ENCODE data around the gene DSC1.

Gene DSC1

DNA sequence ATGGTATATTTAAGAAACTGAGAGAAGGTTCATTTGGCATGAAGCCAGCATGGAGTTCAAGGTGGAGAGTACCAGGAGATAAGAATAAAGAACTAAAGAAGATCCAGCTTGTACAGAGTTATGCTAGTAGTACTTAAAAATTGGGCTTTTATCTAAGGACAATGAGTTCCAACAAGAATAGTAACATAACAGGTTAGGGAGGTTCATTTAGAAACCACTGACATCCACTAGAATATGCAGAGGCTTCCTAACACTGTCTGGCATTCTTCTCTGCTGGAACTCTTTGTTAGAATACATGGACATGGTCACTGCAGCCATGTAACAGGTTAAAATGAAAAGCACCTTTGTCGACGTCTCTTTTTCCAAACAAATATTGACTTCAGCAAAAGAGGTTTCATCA is 42.6 kb upstream of the DSC1 start:
- H3K79me2 ChIP-seq (ENCODE audit: insufficient read depth, low read length) = no peaks in the 10 kb centered on the region
- no peaks in the 10 kb centered on the region for H3K9me3 ChIP-seq (ENCODE audit: insufficient read depth, low read length)
- H3K27ac ChIP-seq (ENCODE audit: low read depth, low read length) = no peak overlapping the region
- no peak overlapping the region for H3K4me3 ChIP-seq (ENCODE audit: insufficient read depth, low read length, poor library complexity, severe bottlenecking)
- H2AFZ ChIP-seq (ENCODE audit: low read depth, low read length, severe bottlenecking) = no peak overlapping the region
- H3K9ac ChIP-seq (ENCODE audit: low read length) = no peak overlapping the region
- H3K9me2 ChIP-seq (replicated peaks; ENCODE audit: insufficient read depth, low read length) = no peaks in the 10 kb centered on the region
- H4K20me1 ChIP-seq (ENCODE audit: low read depth, low read length) = no peaks in the 10 kb centered on the region
- no peak overlapping the region for H3K4me2 ChIP-seq (ENCODE audit: low read depth, low read length, poor library complexity, severe bottlenecking)
- TF ChIP-seq, protein P1, sequence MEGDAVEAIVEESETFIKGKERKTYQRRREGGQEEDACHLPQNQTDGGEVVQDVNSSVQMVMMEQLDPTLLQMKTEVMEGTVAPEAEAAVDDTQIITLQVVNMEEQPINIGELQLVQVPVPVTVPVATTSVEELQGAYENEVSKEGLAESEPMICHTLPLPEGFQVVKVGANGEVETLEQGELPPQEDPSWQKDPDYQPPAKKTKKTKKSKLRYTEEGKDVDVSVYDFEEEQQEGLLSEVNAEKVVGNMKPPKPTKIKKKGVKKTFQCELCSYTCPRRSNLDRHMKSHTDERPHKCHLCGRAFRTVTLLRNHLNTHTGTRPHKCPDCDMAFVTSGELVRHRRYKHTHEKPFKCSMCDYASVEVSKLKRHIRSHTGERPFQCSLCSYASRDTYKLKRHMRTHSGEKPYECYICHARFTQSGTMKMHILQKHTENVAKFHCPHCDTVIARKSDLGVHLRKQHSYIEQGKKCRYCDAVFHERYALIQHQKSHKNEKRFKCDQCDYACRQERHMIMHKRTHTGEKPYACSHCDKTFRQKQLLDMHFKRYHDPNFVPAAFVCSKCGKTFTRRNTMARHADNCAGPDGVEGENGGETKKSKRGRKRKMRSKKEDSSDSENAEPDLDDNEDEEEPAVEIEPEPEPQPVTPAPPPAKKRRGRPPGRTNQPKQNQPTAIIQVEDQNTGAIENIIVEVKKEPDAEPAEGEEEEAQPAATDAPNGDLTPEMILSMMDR (IDR thresholded peaks at IDR 0.05; ENCODE audit: insufficient read depth, low read length, poor library complexity, severe bottlenecking) = no peak
- no peak for TF ChIP-seq EZH2phosphoT487 (conservative IDR thresholded peaks at IDR 0.05; ENCODE audit: low read length)
- H3K36me3 ChIP-seq (ENCODE audit: low read length) = no peaks in the 10 kb centered on the region
- no peaks in the 10 kb centered on the region for H3K27me3 ChIP-seq (ENCODE audit: low read length)
- no peaks in the 10 kb centered on the region for H3F3A ChIP-seq (ENCODE audit: insufficient read depth)

DNA sequence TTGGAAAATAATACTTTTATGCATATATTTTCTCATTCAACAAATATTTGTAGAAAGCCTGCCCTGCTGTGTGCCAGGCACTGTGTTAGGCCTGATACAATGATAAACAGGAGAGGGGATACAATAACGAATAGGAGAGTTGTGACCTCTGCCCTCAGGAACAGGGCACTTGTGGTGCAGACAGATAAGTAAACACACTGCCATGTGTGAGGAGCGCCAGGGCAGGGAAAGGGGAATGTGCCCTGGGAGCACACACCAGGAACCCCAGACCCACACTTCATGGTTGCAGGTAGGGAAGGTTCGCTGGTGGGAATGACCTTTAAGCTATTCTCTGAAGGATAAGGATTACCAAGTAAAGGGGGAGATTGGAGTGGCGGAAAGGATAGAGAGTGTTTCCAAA is 42.2 kb upstream of the DSC1 start:
- H3K4me3 ChIP-seq (ENCODE audit: insufficient read depth, low read length, poor library complexity, severe bottlenecking) = no peak overlapping the region
- TF ChIP-seq, protein P1 (IDR thresholded peaks at IDR 0.05; ENCODE audit: insufficient read depth, low read length, poor library complexity, severe bottlenecking) = no peak
- no peak for TF ChIP-seq EZH2phosphoT487 (conservative IDR thresholded peaks at IDR 0.05; ENCODE audit: low read length)
- no peak overlapping the region for H2AFZ ChIP-seq (ENCODE audit: low read depth, low read length, severe bottlenecking)
- no peaks in the 10 kb centered on the region for H3K9me3 ChIP-seq (ENCODE audit: insufficient read depth, low read length)
- no peaks in the 10 kb centered on the region for H3F3A ChIP-seq (ENCODE audit: insufficient read depth)
- H4K20me1 ChIP-seq (ENCODE audit: low read depth, low read length) = no peaks in the 10 kb centered on the region
- no peaks in the 10 kb centered on the region for H3K79me2 ChIP-seq (ENCODE audit: insufficient read depth, low read length)
- no peaks in the 10 kb centered on the region for H3K9me2 ChIP-seq (replicated peaks; ENCODE audit: insufficient read depth, low read length)
- H3K9ac ChIP-seq (ENCODE audit: low read length) = no peak overlapping the region
- no peaks in the 10 kb centered on the region for H3K36me3 ChIP-seq (ENCODE audit: low read length)
- no peak overlapping the region for H3K4me2 ChIP-seq (ENCODE audit: low read depth, low read length, poor library complexity, severe bottlenecking)
- H3K27ac ChIP-seq (ENCODE audit: low read depth, low read length) = no peak overlapping the region
- no peaks in the 10 kb centered on the region for H3K27me3 ChIP-seq (ENCODE audit: low read length)

DNA sequence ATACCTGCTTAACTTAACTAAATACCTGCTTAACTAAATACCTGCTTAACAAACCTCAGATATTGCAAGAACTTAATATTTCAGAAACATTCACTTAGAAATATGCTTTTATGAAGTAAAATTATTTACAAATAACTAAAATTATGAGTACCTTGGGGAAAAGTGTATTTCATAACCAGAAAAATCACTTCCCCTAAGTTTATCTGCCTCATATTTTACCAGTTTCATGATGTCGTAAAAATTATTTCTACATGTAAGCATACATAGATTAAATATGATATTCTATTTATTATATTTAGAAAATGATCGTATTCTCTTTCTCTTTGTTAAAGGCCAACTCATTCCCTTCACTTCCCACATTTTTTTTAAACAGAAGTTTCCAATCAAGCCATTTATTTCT is 41.5 kb upstream of the DSC1 start:
- H3K9me2 ChIP-seq (replicated peaks; ENCODE audit: insufficient read depth, low read length) = no peaks in the 10 kb centered on the region
- no peaks in the 10 kb centered on the region for H3K27me3 ChIP-seq (ENCODE audit: low read length)
- no peaks in the 10 kb centered on the region for H3F3A ChIP-seq (ENCODE audit: insufficient read depth)
- H3K36me3 ChIP-seq (ENCODE audit: low read length) = no peaks in the 10 kb centered on the region
- TF ChIP-seq, protein P1 (IDR thresholded peaks at IDR 0.05; ENCODE audit: insufficient read depth, low read length, poor library complexity, severe bottlenecking) = no peak
- no peak overlapping the region for H2AFZ ChIP-seq (ENCODE audit: low read depth, low read length, severe bottlenecking)
- no peaks in the 10 kb centered on the region for H4K20me1 ChIP-seq (ENCODE audit: low read depth, low read length)
- H3K9ac ChIP-seq (ENCODE audit: low read length) = no peak overlapping the region
- no peak overlapping the region for H3K4me2 ChIP-seq (ENCODE audit: low read depth, low read length, poor library complexity, severe bottlenecking)
- no peaks in the 10 kb centered on the region for H3K9me3 ChIP-seq (ENCODE audit: insufficient read depth, low read length)
- H3K79me2 ChIP-seq (ENCODE audit: insufficient read depth, low read length) = no peaks in the 10 kb centered on the region
- no peak overlapping the region for H3K27ac ChIP-seq (ENCODE audit: low read depth, low read length)
- no peak overlapping the region for H3K4me3 ChIP-seq (ENCODE audit: insufficient read depth, low read length, poor library complexity, severe bottlenecking)

DNA sequence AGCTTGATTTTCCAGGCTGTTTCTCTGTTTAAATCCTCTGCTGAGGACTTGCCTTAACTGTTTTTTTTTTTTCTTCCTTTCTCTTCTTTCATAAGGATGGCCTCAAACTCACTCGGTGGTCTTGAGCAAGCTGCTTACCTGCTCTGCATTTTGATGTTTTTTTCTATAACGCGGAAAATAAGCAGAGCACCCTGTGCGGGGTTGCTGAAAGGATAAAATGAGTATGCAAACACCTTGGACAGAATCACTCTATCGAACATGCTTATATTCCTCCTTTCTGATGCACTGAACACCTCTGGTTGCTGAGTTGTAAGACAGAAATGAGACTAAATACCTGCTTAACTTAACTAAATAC is 41.1 kb upstream of the DSC1 start:
- no peak overlapping the region for H3K9ac ChIP-seq (ENCODE audit: low read length)
- H3K27ac ChIP-seq (ENCODE audit: low read depth, low read length) = no peak overlapping the region
- no peaks in the 10 kb centered on the region for H3K36me3 ChIP-seq (ENCODE audit: low read length)
- no peak for TF ChIP-seq EZH2phosphoT487 (conservative IDR thresholded peaks at IDR 0.05; ENCODE audit: low read length)
- TF ChIP-seq, protein P1 (IDR thresholded peaks at IDR 0.05; ENCODE audit: insufficient read depth, low read length, poor library complexity, severe bottlenecking) = no peak
- no peaks in the 10 kb centered on the region for H3F3A ChIP-seq (ENCODE audit: insufficient read depth)
- H3K79me2 ChIP-seq (ENCODE audit: insufficient read depth, low read length) = no peaks in the 10 kb centered on the region
- no peak overlapping the region for H3K4me3 ChIP-seq (ENCODE audit: insufficient read depth, low read length, poor library complexity, severe bottlenecking)
- H3K9me2 ChIP-seq (replicated peaks; ENCODE audit: insufficient read depth, low read length) = no peaks in the 10 kb centered on the region
- no peaks in the 10 kb centered on the region for H3K9me3 ChIP-seq (ENCODE audit: insufficient read depth, low read length)
- H4K20me1 ChIP-seq (ENCODE audit: low read depth, low read length) = no peaks in the 10 kb centered on the region
- H3K27me3 ChIP-seq (ENCODE audit: low read length) = no peaks in the 10 kb centered on the region
- no peak overlapping the region for H3K4me2 ChIP-seq (ENCODE audit: low read depth, low read length, poor library complexity, severe bottlenecking)
- H2AFZ ChIP-seq (ENCODE audit: low read depth, low read length, severe bottlenecking) = no peak overlapping the region

All from SU-DHL-6 (cell line).